ENCODE results near the gene PPM1D. TPM values are rescaled to one million over a fixed set of nuclear protein-coding genes. Genes with fewer than 3 reads are reported as not detected.

The PPM1D gene
- total RNA-seq, 4 donors from 2014 or later: 7.0 to 13.0 (median 11.9) TPM

DNA sequence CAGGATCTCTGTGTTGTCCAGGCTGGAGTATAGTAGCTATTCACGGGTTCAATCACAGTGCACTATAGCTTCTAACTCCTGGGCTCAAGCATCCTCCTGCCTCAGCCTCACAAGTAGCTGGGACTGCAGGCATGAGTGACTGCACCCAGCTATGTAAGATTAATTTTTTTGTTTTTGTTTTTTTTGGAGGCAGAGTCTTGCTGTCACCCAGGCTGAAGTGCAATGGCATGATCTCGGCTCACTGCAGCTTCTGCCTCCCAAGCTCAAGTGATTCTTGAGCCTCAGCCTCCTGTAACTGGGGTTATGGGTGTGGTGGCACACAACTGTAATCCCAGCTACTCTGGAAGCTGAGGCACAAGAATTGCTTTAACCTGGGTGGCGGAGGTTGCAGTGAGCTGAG lies 15.8 kb downstream of the PPM1D start:
- TF ChIP-seq POLR2A (IDR thresholded peaks at IDR 0.05) (no peak), CTCF (IDR thresholded peaks at IDR 0.05) (no peak), POLR2AphosphoS5 (IDR thresholded peaks at IDR 0.05) (no peak), EP300 (IDR thresholded peaks at IDR 0.05) (no peak)
- H3K27ac ChIP-seq: no peak overlapping the region
- H3K36me3 ChIP-seq: no peaks in the 10 kb centered on the region
- 92% methylated on average over 3 of the region's 3 CpGs for WGBS
- H3K9me3 ChIP-seq: no peaks in the 10 kb centered on the region
- no peak for DNase-seq (ENCODE audit: low spot score in 2 of 2)
- no peak overlapping the region for H3K4me3 ChIP-seq
- no peaks in the 10 kb centered on the region for H3K4me1 ChIP-seq
- no peaks in the 10 kb centered on the region for H3K27me3 ChIP-seq

DNA sequence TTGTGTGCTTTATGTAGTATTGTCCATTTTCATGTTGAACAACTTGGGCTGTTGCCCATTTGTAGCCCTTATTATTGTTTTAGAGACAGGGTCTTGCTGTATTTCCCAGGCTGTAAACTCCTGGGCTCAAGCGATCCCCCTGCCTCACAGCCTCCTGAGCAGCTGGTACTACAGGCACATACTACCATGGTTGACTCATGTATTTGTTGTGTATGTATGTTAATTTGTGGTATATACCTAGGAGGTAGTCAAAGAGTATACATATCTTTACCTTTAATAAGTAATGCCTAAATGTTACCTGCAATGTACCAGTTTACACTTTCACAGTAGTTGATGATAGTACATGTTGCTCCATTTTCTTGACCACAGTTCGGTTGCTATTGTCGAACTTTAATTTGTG lies 18.1 kb downstream of the PPM1D start:
- no peaks in the 10 kb centered on the region for H3K36me3 ChIP-seq
- no peaks in the 10 kb centered on the region for H3K4me1 ChIP-seq
- WGBS: 98% methylated on average over 3 of the region's 3 CpGs
- H3K27ac ChIP-seq: no peak overlapping the region
- TF ChIP-seq EP300 (IDR thresholded peaks at IDR 0.05) (no peak), POLR2A (IDR thresholded peaks at IDR 0.05) (no peak), POLR2AphosphoS5 (IDR thresholded peaks at IDR 0.05) (no peak), CTCF (IDR thresholded peaks at IDR 0.05) (no peak)
- no peaks in the 10 kb centered on the region for H3K9me3 ChIP-seq
- no peak for DNase-seq (ENCODE audit: low spot score in 2 of 2)
- H3K27me3 ChIP-seq: no peaks in the 10 kb centered on the region
- no peak overlapping the region for H3K4me3 ChIP-seq

- TF ChIP-seq CTCF (IDR thresholded peaks at IDR 0.05) (no peak), EP300 (IDR thresholded peaks at IDR 0.05) (no peak), POLR2A (IDR thresholded peaks at IDR 0.05) (no peak), POLR2AphosphoS5 (IDR thresholded peaks at IDR 0.05) (no peak)
- H3K27ac ChIP-seq: no peak overlapping the region
- H3K4me3 ChIP-seq: no peak overlapping the region
- no peaks in the 10 kb centered on the region for H3K9me3 ChIP-seq
- no peaks in the 10 kb centered on the region for H3K36me3 ChIP-seq
- no peak for DNase-seq (ENCODE audit: low spot score in 2 of 2)
- WGBS: 57% methylated on average over 3 of the region's 3 CpGs
- no peaks in the 10 kb centered on the region for H3K27me3 ChIP-seq
- H3K4me1 ChIP-seq: no peaks in the 10 kb centered on the region
Observed at GRCh38 chr17:60618854-60619526, 19.0 kb downstream of the PPM1D start.

DNA sequence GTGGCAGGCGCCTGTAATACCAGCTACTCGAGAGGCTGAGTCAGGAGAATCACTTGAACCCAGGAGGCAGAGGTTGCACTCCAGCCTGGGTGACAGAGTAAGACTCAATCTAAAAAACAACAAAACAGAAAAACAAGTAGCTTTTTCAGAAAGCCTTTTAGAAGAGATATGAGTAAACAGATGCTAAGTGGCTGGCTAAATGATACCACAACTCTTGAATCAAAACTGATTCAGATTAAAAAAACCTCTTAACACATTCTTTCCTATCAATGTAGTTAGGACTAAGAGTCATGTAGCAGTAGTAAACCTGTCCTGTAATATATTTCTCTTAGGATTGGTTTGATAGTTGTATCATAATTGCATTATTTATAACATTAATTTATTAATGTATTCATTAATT lies 23.0 kb downstream of the PPM1D start:
- Histone ChIP-seq H3K4me3 (no peak overlapping the region), H3K27me3 (no peaks in the 10 kb centered on the region), H3K27ac (no peak overlapping the region), H3K9me3 (no peaks in the 10 kb centered on the region), H3K4me1 (no peaks in the 10 kb centered on the region), H3K36me3 (peaks cover 16% of the 10 kb centered on the region)
- DNase-seq (ENCODE audit: low spot score in 2 of 2): no peak
- TF ChIP-seq POLR2AphosphoS5 (IDR thresholded peaks at IDR 0.05) (no peak), CTCF (IDR thresholded peaks at IDR 0.05) (no peak), POLR2A (IDR thresholded peaks at IDR 0.05) (no peak), EP300 (IDR thresholded peaks at IDR 0.05) (no peak)
- WGBS: 98% methylated on average over 2 of the region's 2 CpGs

- no peak for TF ChIP-seq POLR2A (IDR thresholded peaks at IDR 0.05)
- no peak for DNase-seq (ENCODE audit: low spot score in 2 of 2)
- peaks cover 16% of the 10 kb centered on the region for H3K36me3 ChIP-seq
- WGBS: 91% methylated on average over 9 of the region's 9 CpGs
- no peaks in the 10 kb centered on the region for H3K27me3 ChIP-seq
- no peaks in the 10 kb centered on the region for H3K4me1 ChIP-seq
- no peak overlapping the region for H3K4me3 ChIP-seq
- H3K27ac ChIP-seq: no peak overlapping the region
- H3K9me3 ChIP-seq: no peaks in the 10 kb centered on the region
Observed at GRCh38 chr17:60623415-60623814, 23.4 kb downstream of the PPM1D start.

- H3K9me3 ChIP-seq: no peaks in the 10 kb centered on the region
- 68% methylated on average over 2 of the region's 2 CpGs for WGBS
- no peak for DNase-seq (ENCODE audit: low spot score in 2 of 2)
Observed at GRCh38 chr17:60627124-60627523, 27.1 kb downstream of the PPM1D start.

More at GRCh38 chr17:60627124-60627523, 27.1 kb downstream of the PPM1D start:
- Histone ChIP-seq H3K27ac (no peak overlapping the region), H3K4me1 (no peaks in the 10 kb centered on the region), H3K36me3 (peaks cover 16% of the 10 kb centered on the region), H3K27me3 (no peaks in the 10 kb centered on the region), H3K4me3 (no peak overlapping the region)
- TF ChIP-seq POLR2AphosphoS5 (IDR thresholded peaks at IDR 0.05) (no peak), EP300 (IDR thresholded peaks at IDR 0.05) (no peak), POLR2A (IDR thresholded peaks at IDR 0.05) (no peak), CTCF (IDR thresholded peaks at IDR 0.05) (no peak)

All from suprapubic skin (tissue), 4 donors.